SK-N-SH treated with all-trans-retinoic acid at 6 μM for 48 hours (cell line): ENCODE data around the gene KRTAP10-4.

Experiments
- ARNTL ChIP-seq: fragments of 450-650 bp; formaldehyde crosslinking; IDR thresholded peaks from 2 replicates; pipeline ENCODE4 v1.5.0; 2020; ENCODE audit warnings: low read depth, mild to moderate bottlenecking, moderate library complexity, borderline replicate concordance
- CREB5 ChIP-seq: fragments of 250-450 bp; sonication (Bioruptor Pico); IDR thresholded peaks from 2 replicates; pipeline ENCODE4 v1.5.1; 2020; ENCODE audit warnings: low read depth, mild to moderate bottlenecking, moderate library complexity
- ZFP30 ChIP-seq: fragments of 450-650 bp; formaldehyde crosslinking; IDR thresholded peaks from 2 replicates; pipeline ENCODE4 v1.5.0; 2022; ENCODE audit warnings: mild to moderate bottlenecking, moderate library complexity
- TF ChIP-seq, protein P1 (sequence below): fragments of 250-450 bp; sonication (Bioruptor Pico); IDR thresholded peaks from 2 replicates; pipeline ENCODE4 v1.8.0; 2020; ENCODE audit warnings: mild to moderate bottlenecking, moderate library complexity, borderline replicate concordance

DNA sequence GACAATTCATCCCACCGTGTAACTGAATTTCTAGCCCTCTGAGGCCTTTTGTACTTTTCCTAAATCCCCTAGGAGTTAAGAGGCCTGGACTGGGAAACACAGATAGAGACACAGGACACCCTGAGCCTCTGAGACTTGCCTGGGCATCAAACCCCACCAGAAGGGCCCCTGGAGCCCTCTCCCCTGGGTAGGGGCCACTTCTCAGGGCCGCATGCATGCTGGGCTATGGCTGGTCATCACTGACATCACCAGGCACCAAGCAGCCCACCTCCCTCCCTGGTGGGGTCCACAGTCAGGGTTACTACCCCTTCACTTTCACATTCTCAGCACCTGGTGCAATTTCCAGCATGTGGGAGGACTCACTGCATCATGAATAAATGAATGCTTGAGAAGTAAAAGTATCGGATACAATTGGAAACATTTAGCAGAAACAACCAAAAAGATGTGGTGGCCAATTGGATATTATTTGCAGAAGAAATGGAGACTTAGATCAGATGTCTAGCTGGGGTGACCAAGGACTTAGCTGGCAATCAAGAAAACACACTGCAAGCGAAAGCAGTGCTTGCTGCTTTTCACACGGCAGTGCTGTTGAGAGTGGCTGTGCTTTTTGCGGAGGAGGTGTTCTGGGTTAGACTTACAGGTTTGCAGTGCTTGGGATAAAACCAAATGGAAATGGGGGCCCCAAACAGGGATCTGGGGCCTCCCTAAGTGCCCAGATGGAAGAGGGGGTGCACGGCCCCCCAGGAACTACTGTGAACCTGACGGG lies 25.9 kb downstream of the KRTAP10-4 start:
- TF ChIP-seq ARNTL (no peak), ZFP30 (CRISPR knock-in tag) (no peak), CREB5 (no peak)
- TF ChIP-seq, protein P1, sequence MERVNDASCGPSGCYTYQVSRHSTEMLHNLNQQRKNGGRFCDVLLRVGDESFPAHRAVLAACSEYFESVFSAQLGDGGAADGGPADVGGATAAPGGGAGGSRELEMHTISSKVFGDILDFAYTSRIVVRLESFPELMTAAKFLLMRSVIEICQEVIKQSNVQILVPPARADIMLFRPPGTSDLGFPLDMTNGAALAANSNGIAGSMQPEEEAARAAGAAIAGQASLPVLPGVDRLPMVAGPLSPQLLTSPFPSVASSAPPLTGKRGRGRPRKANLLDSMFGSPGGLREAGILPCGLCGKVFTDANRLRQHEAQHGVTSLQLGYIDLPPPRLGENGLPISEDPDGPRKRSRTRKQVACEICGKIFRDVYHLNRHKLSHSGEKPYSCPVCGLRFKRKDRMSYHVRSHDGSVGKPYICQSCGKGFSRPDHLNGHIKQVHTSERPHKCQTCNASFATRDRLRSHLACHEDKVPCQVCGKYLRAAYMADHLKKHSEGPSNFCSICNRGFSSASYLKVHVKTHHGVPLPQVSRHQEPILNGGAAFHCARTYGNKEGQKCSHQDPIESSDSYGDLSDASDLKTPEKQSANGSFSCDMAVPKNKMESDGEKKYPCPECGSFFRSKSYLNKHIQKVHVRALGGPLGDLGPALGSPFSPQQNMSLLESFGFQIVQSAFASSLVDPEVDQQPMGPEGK (CRISPR knock-in tag): no peak
